ENCODE measurements around the gene SLC9B1.
A peak's percentile ranks its signal among the peaks of the same experiment; 100 is the strongest.

The SLC9B1 gene, protein sequence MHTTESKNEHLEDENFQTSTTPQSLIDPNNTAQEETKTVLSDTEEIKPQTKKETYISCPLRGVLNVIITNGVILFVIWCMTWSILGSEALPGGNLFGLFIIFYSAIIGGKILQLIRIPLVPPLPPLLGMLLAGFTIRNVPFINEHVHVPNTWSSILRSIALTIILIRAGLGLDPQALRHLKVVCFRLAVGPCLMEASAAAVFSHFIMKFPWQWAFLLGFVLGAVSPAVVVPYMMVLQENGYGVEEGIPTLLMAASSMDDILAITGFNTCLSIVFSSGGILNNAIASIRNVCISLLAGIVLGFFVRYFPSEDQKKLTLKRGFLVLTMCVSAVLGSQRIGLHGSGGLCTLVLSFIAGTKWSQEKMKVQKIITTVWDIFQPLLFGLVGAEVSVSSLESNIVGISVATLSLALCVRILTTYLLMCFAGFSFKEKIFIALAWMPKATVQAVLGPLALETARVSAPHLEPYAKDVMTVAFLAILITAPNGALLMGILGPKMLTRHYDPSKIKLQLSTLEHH

GRCh38 chr4:103019308-103020124 lies at the start of gene SLC9B1:
Gene SLC9B1 (minus strand): TSS chr4:103019705. CDS start chr4:102991711, 27,994 bp downstream.
- peak; percentile 90 for DNase-seq (ENCODE audit: low read depth)

GRCh38 chr4:103067841-103068547 lies 48.5 kb upstream of the SLC9B1 start:
- no peak for DNase-seq (ENCODE audit: low read depth)

- DNase-seq (ENCODE audit: low read depth), result no peak
Measured at GRCh38 chr4:103060453-103061148, 41.1 kb upstream of the SLC9B1 start.

- DNase-seq (ENCODE audit: low read depth), result no peak
Measured at GRCh38 chr4:103054030-103054429, 34.5 kb upstream of the SLC9B1 start.

DNA sequence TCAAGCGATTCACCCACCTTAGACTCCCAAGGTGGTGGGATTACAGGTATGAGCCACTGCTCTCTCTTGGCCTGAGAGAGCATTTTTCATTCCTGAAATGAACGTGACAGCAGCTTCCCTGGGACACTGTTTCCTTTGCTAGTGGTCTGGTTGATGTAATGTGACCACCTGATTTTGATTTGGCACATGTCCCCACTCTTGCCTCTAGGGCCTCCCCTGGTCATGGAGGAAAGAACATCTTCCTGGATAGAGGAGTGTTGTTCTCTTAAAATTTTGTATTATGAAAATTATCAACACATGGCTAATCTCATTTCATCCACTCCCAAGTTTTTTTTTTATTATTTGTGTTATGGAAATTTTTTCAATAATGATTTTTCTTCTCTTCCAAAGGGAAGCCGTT lies 33.3 kb upstream of the SLC9B1 start:
- DNase-seq (ENCODE audit: low read depth), result no peak

DNA sequence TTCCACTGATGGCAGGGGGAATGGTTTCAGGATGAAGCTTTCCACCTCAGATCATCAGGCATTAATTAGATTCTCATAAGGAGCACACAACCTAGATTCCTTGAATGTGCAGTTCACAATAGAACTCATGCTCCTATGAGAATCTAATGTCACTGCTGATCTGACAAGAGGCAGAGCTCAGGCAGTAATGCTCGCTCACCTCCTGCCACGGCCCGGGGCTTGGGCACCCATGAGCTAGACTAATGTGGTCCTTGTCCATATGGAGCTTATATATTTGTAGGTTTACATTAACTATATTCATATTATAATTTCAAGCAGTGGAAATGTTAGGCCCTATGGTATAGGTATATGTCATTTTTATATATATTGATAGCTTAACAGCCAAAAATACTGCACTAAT lies 32.6 kb upstream of the SLC9B1 start:
- DNase-seq (ENCODE audit: low read depth), result no peak

GRCh38 chr4:103050736-103051436 lies 31.4 kb upstream of the SLC9B1 start:
- no peak for DNase-seq (ENCODE audit: low read depth)

GRCh38 chr4:103046416-103047290 lies 27.1 kb upstream of the SLC9B1 start:
- DNase-seq (ENCODE audit: low read depth), result peak; percentile 4

- no peak for DNase-seq (ENCODE audit: low read depth)
Measured at GRCh38 chr4:103044183-103044582, 24.7 kb upstream of the SLC9B1 start.

DNA sequence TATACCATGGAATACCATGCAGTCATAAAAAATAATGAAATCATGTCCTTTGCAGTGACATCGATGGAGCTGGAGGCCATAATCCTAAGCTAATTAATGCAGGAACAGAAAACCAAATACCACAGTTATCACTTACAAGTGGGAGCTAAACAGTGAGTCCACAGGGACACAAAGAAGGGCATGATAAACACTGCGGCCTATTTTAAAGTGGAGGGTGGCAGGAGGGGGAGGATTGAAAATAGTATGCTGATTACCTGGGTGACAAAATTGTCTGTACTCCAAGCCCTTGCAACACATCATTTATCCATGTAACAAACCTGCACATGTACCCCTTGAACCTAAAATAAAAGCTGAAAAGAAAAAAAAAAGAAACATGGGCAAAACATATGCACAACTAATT lies 16.7 kb upstream of the SLC9B1 start:
- no peak for DNase-seq (ENCODE audit: low read depth)

DNA sequence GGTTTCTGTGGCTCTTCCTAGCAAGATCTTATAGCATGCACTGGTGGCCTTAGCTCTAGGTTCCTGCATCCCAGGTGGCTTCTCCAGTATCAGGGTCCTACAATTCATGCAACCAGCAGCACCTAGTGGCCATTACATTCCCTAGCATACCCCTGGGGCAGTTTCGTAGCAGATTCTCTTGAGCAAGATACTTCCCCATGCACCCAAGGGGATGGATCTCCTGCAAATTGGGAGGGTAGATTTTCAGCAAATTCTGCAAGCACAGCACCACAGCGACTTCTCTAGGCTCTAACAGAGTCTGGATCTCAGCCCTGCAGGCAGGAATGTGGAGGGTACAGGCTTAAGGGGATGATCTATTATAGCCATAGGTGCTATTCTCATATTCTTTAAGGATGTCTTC lies 13.1 kb upstream of the SLC9B1 start:
- DNase-seq (ENCODE audit: low read depth), result no peak

- DNase-seq (ENCODE audit: low read depth), result no peak
Measured at GRCh38 chr4:103030791-103031190, 11.3 kb upstream of the SLC9B1 start.

- DNase-seq (ENCODE audit: low read depth), result no peak
Measured at GRCh38 chr4:103029300-103029699, 9.8 kb upstream of the SLC9B1 start.

DNA sequence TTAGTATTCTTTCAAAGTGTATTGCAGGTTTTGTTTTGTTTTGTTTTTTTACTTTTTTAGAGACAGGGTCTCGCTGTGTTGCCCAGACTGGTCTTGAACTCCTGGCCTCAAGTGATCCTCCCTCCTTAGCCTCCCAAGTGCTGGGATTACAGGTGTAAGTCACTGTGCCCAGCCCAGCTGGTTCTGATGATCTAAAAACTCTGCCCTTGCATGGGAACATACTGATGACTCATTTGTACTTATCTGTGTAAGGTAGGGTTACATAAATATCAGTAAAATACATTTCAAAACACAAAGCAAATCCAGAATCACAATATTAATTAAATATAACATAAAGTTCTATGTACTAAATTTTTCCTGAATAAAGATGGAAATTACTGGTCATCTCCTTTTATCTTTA lies 7.4 kb upstream of the SLC9B1 start:
- DNase-seq (ENCODE audit: low read depth), result no peak

GRCh38 chr4:103024996-103025395 lies 5.5 kb upstream of the SLC9B1 start:
- DNase-seq (ENCODE audit: low read depth), result no peak

- no peak for DNase-seq (ENCODE audit: low read depth)
Measured at GRCh38 chr4:103021120-103021519, 1.6 kb upstream of the SLC9B1 start.

- DNase-seq (ENCODE audit: low read depth), result no peak
Measured at GRCh38 chr4:103018391-103019307, 856 bp downstream of the SLC9B1 start.

- no peak for DNase-seq (ENCODE audit: low read depth)
Measured at GRCh38 chr4:103012551-103012950, 7.0 kb downstream of the SLC9B1 start.

- no peak for DNase-seq (ENCODE audit: low read depth)
Measured at GRCh38 chr4:103012060-103012459, 7.4 kb downstream of the SLC9B1 start.

All from stimulated activated CD4-positive, alpha-beta T cell treated with anti-CD3 and anti-CD28 coated beads, Interleukin-2, amount 100 ng/mL, for 4 hours (primary cell).